Measurements from ENCODE around the gene CFAP90.
A peak's percentile ranks its signal among the peaks of the same experiment; 100 is the strongest.

Gene CFAP90

DNA sequence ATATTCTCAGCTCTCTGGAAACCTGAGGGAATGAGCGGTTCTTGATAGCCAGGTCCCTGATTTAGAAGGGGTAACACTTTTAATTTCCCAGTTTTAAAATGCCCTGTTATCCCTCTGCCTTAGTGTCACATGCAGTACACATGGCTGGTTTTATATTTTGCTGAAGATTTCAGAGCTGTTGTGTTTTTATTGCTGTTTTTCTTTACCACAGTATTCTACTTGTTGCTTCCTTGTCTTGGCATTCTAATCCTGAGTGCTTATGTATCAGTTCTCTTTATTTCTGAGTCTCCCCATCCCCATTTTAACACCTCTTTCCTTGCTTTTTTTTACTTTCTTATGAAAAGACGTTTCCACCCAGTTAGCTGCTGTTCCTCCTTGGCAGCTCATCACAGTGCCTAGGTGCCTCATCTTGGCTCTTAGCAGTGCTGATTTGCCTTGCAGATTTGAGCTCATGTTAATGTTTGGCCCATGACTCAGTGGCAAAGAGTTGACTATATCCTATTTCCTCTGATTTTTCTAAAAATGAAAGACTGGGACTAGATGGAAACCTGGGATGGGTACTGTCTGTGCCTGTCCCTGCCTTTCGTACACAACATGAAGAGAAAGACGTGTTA is 21.7 kb upstream of the CFAP90 start:
- TF ChIP-seq, protein P1, sequence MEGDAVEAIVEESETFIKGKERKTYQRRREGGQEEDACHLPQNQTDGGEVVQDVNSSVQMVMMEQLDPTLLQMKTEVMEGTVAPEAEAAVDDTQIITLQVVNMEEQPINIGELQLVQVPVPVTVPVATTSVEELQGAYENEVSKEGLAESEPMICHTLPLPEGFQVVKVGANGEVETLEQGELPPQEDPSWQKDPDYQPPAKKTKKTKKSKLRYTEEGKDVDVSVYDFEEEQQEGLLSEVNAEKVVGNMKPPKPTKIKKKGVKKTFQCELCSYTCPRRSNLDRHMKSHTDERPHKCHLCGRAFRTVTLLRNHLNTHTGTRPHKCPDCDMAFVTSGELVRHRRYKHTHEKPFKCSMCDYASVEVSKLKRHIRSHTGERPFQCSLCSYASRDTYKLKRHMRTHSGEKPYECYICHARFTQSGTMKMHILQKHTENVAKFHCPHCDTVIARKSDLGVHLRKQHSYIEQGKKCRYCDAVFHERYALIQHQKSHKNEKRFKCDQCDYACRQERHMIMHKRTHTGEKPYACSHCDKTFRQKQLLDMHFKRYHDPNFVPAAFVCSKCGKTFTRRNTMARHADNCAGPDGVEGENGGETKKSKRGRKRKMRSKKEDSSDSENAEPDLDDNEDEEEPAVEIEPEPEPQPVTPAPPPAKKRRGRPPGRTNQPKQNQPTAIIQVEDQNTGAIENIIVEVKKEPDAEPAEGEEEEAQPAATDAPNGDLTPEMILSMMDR (IDR thresholded peaks at IDR 0.05) = no peak
- Mint-ChIP-seq H3K27me3 (ENCODE audit: low read depth, poor library complexity) (no peaks in the 10 kb centered on the region), H3K36me3 (ENCODE audit: low read depth) (peaks cover 24% of the 10 kb centered on the region), H3K4me3 (no peak overlapping the region), H3K27ac (no peak overlapping the region), H3K4me1 (peaks cover 31% of the 10 kb centered on the region), H3K9me3 (no peaks in the 10 kb centered on the region)
- DNase-seq = no peak

DNA sequence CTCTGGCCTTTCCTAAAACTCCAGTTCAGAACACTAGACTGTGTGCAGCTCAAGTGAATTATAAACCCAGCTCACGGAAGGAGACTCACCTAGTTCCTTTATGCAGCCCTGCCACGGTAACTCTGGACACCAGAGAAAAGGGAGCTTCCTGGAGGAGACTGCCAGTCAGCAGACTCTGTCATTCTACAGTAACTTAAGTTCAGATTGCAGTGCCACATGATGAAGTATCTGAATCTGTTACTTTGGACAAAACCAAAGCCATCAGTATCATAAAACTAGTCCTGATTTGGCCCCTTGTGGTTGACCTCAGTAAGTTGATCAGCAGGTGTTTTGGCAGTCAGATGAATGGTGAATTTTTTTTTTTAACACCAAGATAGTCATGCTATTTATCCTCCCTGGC is 20.7 kb upstream of the CFAP90 start:
- Mint-ChIP-seq H3K27me3 (ENCODE audit: low read depth, poor library complexity) (no peaks in the 10 kb centered on the region), H3K36me3 (ENCODE audit: low read depth) (peaks cover 25% of the 10 kb centered on the region), H3K4me3 (peak overlapping the region; percentile 7), H3K9me3 (no peaks in the 10 kb centered on the region), H3K4me1 (peaks cover 40% of the 10 kb centered on the region), H3K27ac (no peak overlapping the region)
- TF ChIP-seq, protein P1 (IDR thresholded peaks at IDR 0.05) = no peak
- no peak for DNase-seq

DNA sequence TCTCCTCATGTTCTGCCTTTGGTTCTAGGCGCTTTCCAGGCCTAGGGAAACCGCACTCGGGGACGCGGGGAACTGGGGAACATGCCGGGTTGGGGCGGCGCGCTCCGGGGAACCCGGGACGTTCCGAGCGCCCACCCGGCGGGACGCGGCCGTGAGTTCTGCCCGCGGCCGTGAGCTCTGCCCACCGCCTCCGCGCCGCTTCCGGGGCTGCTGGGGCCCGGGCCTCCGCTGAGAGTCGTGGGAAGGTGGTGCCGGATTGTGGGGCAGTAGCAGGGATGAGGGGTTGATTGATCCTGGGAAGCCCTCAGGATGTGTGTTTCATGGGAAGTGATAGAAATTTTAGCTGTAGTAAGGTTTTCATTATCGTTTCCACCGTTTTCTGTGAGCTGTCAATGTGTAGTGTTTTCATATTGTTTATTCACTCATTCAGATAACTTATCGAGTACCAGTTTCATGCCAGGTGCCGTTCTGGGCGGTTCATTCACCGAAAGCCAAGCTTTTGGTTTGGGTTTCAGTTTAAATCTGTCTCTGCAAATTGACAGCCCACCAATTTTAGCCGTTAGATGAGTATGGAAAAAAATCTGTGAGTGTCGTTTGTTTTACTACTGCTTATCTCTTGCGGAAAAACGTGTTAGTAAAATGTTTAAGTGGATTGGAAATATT is 18.7 kb upstream of the CFAP90 start:
- H3K4me3 Mint-ChIP-seq = peak overlapping the region; percentile 94
- H3K27me3 Mint-ChIP-seq (ENCODE audit: low read depth, poor library complexity) = no peaks in the 10 kb centered on the region
- no peak for DNase-seq
- H3K9me3 Mint-ChIP-seq = no peaks in the 10 kb centered on the region
- H3K36me3 Mint-ChIP-seq (ENCODE audit: low read depth) = peaks cover 30% of the 10 kb centered on the region
- peak overlapping the region; percentile 43 for H3K27ac Mint-ChIP-seq
- TF ChIP-seq, protein P1 (IDR thresholded peaks at IDR 0.05) = no peak
- peaks cover 40% of the 10 kb centered on the region for H3K4me1 Mint-ChIP-seq

DNA sequence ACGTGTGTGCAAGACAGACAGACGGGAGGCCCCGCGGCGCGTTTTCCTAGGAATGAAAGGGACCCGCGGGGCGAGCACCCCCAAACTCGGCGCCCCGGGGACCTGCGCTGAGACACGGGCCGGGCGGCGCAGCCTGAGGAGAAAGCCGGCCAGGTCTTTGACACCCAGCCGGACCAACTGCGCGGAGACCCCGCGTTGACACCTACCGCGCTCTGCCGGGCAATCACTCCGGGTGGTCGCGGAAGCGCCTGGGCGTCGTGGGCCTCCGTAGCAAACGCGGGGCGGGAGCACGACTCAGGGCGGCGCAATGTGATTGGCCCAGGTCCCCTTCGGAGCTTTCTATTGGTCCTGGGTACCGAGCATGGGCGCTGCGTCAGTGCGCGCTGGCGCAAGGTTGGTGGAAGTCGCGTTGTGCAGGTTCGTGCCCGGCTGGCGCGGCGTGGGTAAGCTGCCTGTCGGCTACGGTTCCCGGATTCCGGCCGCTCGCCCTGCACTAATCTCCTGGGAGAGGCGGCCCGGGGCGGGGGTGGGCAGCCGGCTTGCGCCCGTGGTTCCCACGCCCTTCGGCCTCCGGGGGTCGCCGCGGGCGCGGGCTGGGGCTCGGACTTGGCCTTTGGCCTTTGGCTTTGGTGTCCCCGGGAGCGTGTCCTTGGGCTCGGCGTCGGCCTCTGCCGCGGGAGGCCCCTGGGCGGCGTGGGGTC is 18.0 kb upstream of the CFAP90 start, which contains the start of the genes FASTKD3 and MTRR:
Gene FASTKD3 (minus strand): TSS at position 259 of the 701 bp plus-strand sequence. CDS start 948 bp downstream, outside the sequence.
Gene MTRR (plus strand): TSS at position 376 of the 701 bp plus-strand sequence. CDS start 1,647 bp downstream, outside the sequence.
- Mint-ChIP-seq H3K27ac (peak within 1 kb of the TSS; percentile 43), H3K4me1 (peaks cover 40% of the 10 kb centered on the region), H3K27me3 (ENCODE audit: low read depth, poor library complexity) (no peaks in the 10 kb centered on the region), H3K36me3 (ENCODE audit: low read depth) (peaks cover 28% of the 10 kb centered on the region), H3K9me3 (no peaks in the 10 kb centered on the region), H3K4me3 (peak within 1 kb of the TSS; percentile 94)
- peak; percentile 88 for DNase-seq
- TF ChIP-seq, protein P1 (IDR thresholded peaks at IDR 0.05) = no peak

DNA sequence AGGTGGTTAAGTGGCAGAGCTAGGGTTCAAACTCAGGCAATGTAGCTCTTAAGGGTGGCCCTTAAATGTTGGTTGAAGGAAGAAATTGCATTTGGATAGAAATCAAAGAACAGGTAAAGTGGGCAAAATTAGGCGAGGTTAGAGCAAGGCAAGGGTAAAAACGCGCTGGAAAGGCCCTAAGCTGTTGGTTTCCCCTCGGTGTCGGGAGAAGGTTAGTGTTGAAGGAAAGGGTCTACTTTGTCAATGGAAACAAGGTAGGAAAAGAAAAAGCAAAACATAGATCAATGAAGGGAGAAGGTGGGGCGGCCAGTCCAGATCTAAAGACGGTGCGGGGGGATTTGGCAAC is 17.5 kb upstream of the CFAP90 start:
- TF ChIP-seq, protein P1 (IDR thresholded peaks at IDR 0.05) = no peak
- H3K4me1 Mint-ChIP-seq = peaks cover 40% of the 10 kb centered on the region
- peak overlapping the region; percentile 35 for H3K27ac Mint-ChIP-seq
- DNase-seq = no peak
- H3K27me3 Mint-ChIP-seq (ENCODE audit: low read depth, poor library complexity) = no peaks in the 10 kb centered on the region
- no peaks in the 10 kb centered on the region for H3K9me3 Mint-ChIP-seq
- peak overlapping the region; percentile 94 for H3K4me3 Mint-ChIP-seq
- H3K36me3 Mint-ChIP-seq (ENCODE audit: low read depth) = peaks cover 28% of the 10 kb centered on the region

Data from nephron progenitor cell (in vitro differentiated cells).